GM10248 (cell line): ENCODE data around the gene SLC9A4.

Experiments used
- CTCF ChIA-PET: fragments of 300-600 bp; sonication (Branson Sonifier 250); formaldehyde crosslinking; extraction: SDS; loops from one replicate; lab custom pipeline; 2021; ENCODE audit warnings: antibody characterized with exemption; lab: Yijun Ruan, JAX
- POLR2A ChIA-PET: fragments of 350-650 bp; sonication (Branson Sonifier 250); formaldehyde crosslinking; extraction: SDS; loops from one replicate; lab custom pipeline; 2020; ENCODE audit warnings: antibody characterized with exemption; lab: Yijun Ruan, JAX
- DNase-seq: peaks from one replicate; pipeline ENCODE4 v3.0.0; 2012; ENCODE audit errors: extremely low spot score
- TF ChIP-seq, protein P1 (sequence below): IDR thresholded peaks from 2 replicates; pipeline ENCODE4 v1.5.1; 2012; ENCODE audit warnings: mild to moderate bottlenecking, low read depth; ENCODE audit errors: extremely low read depth, missing control alignments, control extremely low read depth

Gene SLC9A4

DNA sequence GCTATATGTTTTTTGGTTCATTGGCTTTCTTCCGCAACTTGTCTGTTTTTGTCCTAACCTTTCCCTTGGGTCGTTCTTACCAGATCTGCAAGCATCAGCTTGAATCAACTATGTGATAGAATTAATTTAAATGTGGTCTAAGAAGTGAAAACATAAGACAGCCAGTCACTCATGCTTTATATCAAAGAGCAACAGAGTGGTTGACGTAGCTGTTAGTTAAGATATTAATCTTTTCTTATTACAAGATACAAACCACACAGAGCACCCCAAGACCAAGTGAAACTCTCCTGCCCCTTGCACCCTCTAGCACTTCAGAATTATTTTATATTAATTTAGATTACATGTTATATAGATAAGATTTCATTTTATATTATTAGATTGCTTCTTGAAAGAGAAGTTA, 34.9 kb upstream of the SLC9A4 start:
- DNase-seq: no peak
- ChIA-PET POLR2A (no interaction called here), CTCF (interaction anchor here (0.8 to 5.0 kb wide), 8 partner anchors 10 to 554 kb away, joined by 3 to 21 read pairs (median 6); partner anchors contain the start of genes IL18R1 and IL18RAP)
- TF ChIP-seq, protein P1, sequence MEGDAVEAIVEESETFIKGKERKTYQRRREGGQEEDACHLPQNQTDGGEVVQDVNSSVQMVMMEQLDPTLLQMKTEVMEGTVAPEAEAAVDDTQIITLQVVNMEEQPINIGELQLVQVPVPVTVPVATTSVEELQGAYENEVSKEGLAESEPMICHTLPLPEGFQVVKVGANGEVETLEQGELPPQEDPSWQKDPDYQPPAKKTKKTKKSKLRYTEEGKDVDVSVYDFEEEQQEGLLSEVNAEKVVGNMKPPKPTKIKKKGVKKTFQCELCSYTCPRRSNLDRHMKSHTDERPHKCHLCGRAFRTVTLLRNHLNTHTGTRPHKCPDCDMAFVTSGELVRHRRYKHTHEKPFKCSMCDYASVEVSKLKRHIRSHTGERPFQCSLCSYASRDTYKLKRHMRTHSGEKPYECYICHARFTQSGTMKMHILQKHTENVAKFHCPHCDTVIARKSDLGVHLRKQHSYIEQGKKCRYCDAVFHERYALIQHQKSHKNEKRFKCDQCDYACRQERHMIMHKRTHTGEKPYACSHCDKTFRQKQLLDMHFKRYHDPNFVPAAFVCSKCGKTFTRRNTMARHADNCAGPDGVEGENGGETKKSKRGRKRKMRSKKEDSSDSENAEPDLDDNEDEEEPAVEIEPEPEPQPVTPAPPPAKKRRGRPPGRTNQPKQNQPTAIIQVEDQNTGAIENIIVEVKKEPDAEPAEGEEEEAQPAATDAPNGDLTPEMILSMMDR: no peak

DNA sequence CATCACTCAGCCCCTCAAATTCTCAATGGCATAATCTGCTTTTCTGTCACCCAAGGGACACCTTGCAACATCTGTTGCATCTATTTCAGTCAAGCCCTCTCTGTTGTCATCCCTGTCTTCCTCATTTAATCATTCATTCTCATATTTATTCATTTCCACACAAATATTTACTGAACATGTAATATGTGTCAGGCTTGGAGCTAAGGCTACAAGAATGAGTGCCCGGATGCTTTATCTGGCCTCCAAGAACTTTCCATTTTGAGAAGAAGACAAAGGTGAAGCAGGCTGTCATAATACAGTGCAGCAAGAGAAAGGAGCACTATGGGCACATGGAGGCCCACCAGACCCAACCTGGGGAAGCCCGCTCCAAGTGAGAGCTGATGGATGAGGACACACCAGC, 34.4 kb upstream of the SLC9A4 start:
- TF ChIP-seq, protein P1: no peak
- CTCF ChIA-PET: interaction anchor here (0.8 to 5.0 kb wide), 9 partner anchors 9 to 555 kb away, joined by 3 to 21 read pairs (median 5); partner anchors contain the start of genes IL18R1 and IL18RAP
- POLR2A ChIA-PET: no interaction called here
- no peak for DNase-seq

DNA sequence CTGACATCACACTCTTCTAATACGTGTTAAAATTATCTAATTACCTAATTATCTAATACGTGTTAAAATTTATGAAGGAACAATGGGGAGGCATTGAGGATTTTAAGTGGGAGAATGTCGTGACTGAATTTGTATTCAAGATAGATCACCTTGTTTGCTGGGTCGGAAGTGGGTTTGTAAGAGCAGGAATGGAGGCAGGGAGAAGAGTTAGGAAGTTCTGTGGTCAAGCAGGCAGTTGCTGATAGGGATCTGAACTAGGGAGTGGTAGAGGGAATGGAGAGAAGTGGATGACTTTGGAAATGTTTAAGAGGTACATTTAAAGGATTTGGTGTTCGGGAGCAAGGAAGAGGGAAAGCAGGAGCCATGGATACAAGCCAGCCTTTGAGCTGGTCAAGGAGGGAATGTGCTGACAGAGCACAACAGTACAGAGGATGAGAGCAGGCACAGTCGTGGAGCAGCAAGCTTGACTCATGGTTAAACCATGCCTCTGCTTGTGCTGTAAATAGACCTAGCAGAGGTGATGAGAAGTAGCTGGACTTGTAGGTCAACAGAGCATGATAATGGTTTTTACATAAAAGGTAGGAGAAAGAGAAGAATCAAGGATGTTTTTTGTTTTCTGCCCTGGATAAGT, 33.8 kb upstream of the SLC9A4 start:
- ChIA-PET POLR2A (no interaction called here), CTCF (interaction anchor here (0.8 to 3.5 kb wide), 6 partner anchors 47 to 555 kb away, joined by 3 to 13 read pairs (median 4); partner anchors contain the start of gene IL18R1)
- no peak for DNase-seq
- TF ChIP-seq, protein P1: no peak

DNA sequence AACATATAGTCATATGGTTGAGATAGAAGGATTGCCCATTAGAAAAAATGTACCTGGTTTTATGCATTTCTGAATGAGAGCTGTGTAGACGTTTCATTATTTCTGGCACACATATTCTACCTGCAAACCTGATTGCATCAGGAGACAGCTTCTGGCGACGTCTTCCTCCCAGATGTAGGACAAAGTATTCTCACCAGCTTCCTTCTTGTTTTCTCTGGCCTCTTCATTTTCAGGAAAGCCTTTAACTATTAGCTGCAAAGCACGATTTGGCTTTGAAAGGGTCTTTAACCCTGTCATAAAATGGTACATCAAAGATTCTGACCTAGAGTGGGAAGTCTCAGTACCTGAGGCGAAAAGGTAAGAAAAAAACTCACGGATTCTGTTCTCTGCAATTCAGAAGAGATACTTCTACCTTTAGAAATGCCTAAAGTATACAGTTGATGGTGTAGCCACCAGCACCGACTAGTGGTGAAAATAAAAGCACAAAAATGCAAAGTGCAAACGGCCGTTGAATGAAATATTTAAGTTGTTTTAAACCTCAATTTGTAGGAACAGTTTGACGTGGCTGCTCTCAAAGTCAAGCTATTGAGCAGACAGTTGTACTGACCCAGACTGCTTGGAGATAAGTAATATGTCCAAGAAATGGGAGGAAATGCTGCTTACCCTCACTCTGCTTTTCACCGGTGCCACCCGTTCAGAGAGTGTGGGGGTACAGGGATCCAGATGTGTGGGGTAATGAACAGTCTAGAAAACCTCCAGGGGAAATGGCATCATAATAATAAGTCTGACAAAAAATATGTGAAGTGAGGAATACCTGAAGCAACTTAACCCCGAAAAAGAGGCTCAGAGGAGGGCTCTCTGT, 29.8 kb upstream of the SLC9A4 start:
- TF ChIP-seq, protein P1: peak; percentile 71
- POLR2A ChIA-PET: no interaction called here
- CTCF ChIA-PET: interaction anchor here (0.8 to 4.8 kb wide), 44 partner anchors 9 to 1101 kb away, joined by 3 to 49 read pairs (median 5); partner anchors contain the start of genes IL18R1 and IL18RAP
- peak; percentile 41 for DNase-seq

GRCh38 chr2:102444233-102444632, 28.8 kb upstream of the SLC9A4 start:
- CTCF ChIA-PET: interaction anchor here (0.8 to 4.8 kb wide), 27 partner anchors 8 to 1102 kb away, joined by 3 to 49 read pairs (median 7); partner anchors contain the start of genes IL18R1 and IL18RAP
- TF ChIP-seq, protein P1: no peak
- DNase-seq: no peak
- POLR2A ChIA-PET: no interaction called here

- POLR2A ChIA-PET: no interaction called here
- DNase-seq: no peak
- TF ChIP-seq, protein P1: no peak
- CTCF ChIA-PET: interaction anchor here (0.6 to 6.7 kb wide), 11 partner anchors 9 to 675 kb away, joined by 3 to 47 read pairs (median 4); no protein-coding TSS in a partner anchor
Observed at GRCh38 chr2:102446936-102447335, 26.1 kb upstream of the SLC9A4 start.
